OCI-LY3 (cell line): Measurements from ENCODE around the gene PLSCR1.

Source experiments
- EZH2phosphoT487 ChIP-seq: fragments of 200-600 bp; shearing (Covaris generic); IDR thresholded peaks from 2 replicates; pipeline ENCODE4 v1.6.1; 2018; ENCODE audit warnings: antibody characterized with exemption, mixed run types, low read depth
- TF ChIP-seq, protein P1 (sequence below): fragments of 200-600, 300-600 bp; sonication (generic); IDR thresholded peaks from 2 replicates; pipeline ENCODE4 v1.5.1; 2014; ENCODE audit warnings: antibody characterized with exemption, low read length, low read depth

DNA sequence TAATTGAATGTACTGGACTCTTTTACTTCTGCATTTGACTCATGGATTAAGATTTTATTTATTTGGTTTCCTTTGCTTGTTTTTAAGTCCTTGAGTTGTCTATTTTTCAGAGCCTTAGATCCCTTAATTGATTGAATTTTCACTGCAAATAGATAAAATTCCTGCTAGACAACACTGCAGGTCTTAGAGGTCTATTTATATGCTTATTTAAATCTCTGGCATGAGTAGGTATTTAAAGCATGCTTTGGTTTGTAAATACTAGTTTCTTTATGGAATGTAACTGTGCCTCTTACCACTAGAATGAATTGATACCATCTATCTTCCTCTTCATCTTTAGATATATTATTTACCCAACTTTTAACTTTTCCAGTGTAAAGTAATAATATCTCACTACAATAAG is 40.7 kb upstream of the PLSCR1 start:
- TF ChIP-seq, protein P1, sequence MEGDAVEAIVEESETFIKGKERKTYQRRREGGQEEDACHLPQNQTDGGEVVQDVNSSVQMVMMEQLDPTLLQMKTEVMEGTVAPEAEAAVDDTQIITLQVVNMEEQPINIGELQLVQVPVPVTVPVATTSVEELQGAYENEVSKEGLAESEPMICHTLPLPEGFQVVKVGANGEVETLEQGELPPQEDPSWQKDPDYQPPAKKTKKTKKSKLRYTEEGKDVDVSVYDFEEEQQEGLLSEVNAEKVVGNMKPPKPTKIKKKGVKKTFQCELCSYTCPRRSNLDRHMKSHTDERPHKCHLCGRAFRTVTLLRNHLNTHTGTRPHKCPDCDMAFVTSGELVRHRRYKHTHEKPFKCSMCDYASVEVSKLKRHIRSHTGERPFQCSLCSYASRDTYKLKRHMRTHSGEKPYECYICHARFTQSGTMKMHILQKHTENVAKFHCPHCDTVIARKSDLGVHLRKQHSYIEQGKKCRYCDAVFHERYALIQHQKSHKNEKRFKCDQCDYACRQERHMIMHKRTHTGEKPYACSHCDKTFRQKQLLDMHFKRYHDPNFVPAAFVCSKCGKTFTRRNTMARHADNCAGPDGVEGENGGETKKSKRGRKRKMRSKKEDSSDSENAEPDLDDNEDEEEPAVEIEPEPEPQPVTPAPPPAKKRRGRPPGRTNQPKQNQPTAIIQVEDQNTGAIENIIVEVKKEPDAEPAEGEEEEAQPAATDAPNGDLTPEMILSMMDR, result no peak
- no peak for TF ChIP-seq EZH2phosphoT487
